ENCODE results near the gene CCDC181.

Gene CCDC181

DNA sequence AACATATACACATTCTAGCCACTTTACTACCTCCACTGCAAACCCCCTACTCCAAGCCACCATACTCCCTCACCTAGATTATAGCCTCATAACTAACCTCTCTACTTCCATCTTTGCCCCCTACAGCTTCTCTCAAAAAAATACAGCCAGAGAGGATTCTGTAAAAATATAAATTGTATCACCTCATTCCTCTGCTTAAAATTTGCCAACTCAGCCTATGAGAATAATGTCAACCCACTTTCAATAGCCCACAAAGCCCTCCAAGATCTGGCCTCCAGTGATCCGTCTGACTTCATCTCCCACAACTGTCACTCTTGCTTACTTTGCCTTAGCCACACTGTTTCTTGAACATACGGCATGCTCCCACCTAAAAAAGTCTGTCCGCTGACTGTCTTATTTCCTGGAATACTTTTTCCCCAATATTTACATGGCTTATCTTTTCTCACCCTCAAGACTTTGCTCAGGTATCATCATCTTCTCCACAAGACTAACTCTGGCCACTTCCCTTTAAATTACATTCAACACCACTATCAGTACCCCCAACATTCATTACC, 81.2 kb downstream of the CCDC181 start:
- no peak for DNase-seq (ENCODE audit: low read depth)
- no peak overlapping the region for H3K4me3 ChIP-seq (ENCODE audit: low read depth, low read length)

DNA sequence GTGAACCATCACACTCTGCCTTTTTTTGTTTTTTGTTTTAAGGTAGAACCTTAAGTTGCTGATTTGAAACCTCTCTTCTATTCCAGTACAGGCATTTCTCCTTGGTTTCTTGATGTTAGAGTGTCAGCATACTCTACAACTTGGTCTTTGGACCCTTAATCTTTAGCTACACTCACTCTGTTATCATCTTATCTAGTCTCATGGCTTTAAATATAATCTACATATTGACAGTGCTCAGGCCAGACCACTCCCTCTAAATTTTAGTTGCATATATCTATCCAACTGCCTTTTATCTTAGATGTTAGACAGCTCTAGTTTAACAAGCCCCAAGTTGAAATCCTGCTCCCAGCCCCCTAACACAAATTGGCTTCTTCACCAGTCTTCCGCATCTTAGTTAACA, 81.8 kb downstream of the CCDC181 start:
- DNase-seq (ENCODE audit: low read depth) = no peak
- no peak overlapping the region for H3K4me3 ChIP-seq (ENCODE audit: low read depth, low read length)

Data from skeletal muscle cell (primary cell).